SH-SY5Y (cell line): Measurements from ENCODE around the gene MAP3K14.

Source experiments
- GATA2 ChIP-seq: IDR thresholded peaks from 2 replicates; pipeline ENCODE4 v1.6.1; 2011; ENCODE audit warnings: mild to moderate bottlenecking, low read depth, low read length
- GATA3 ChIP-seq: IDR thresholded peaks from 2 replicates; pipeline ENCODE4 v1.6.1; 2011; ENCODE audit warnings: low read depth, mild to moderate bottlenecking, low read length, moderate library complexity

GRCh38 chr17:45292696-45293412 is 24.0 kb downstream of the MAP3K14 start:
- TF ChIP-seq GATA2 (no peak), GATA3 (no peak)
